Hepatocyte (in vitro differentiated cells): ENCODE measurements around the gene ZNF584. TPM values are rescaled to one million over a fixed set of nuclear protein-coding genes. Genes with fewer than 3 reads are reported as not detected.

ENCODE experiments used
- DNase-seq: peaks from one replicate; pipeline ENCODE4 v3.0.0-alpha.2; 2016; ENCODE audit warnings: low spot score
- H2AFZ ChIP-seq: fragments of 200-600 bp; sonication (generic); 2 replicates; pipeline ENCODE4 v1.6.0; 2016; ENCODE audit warnings: antibody characterized with exemption, mild to moderate bottlenecking
- H3K27ac ChIP-seq: fragments of 200-600 bp; sonication (generic); 2 replicates; pipeline ENCODE4 v1.5.1; 2016; ENCODE audit warnings: mild to moderate bottlenecking
- H3K27me3 ChIP-seq: fragments of 200-600 bp; sonication (generic); 2 replicates; pipeline ENCODE4 v1.6.1; 2016
- H3K36me3 ChIP-seq: fragments of 200-600 bp; sonication (generic); replicated peaks from 2 replicates; pipeline ENCODE4 v1.5.1; 2016; ENCODE audit warnings: low read depth; ENCODE audit not compliant: insufficient read depth
- H3K4me1 ChIP-seq: fragments of 200-600 bp; sonication (generic); 2 replicates; pipeline ENCODE4 v1.5.1; 2016; ENCODE audit warnings: mild to moderate bottlenecking, moderate library complexity; ENCODE audit not compliant: insufficient read depth
- H3K4me2 ChIP-seq: fragments of 200-600 bp; sonication (generic); 2 replicates; pipeline ENCODE4 v1.6.0; 2016
- H3K4me3 ChIP-seq: fragments of 200-600 bp; sonication (generic); 2 replicates; pipeline ENCODE4 v1.5.1; 2016; ENCODE audit warnings: mild to moderate bottlenecking
- H3K79me2 ChIP-seq: fragments of 200-600 bp; sonication (generic); 2 replicates; pipeline ENCODE4 v1.6.0; 2017; ENCODE audit warnings: mild to moderate bottlenecking
- H3K9me2 ChIP-seq: fragments of 200-600 bp; sonication (generic); replicated peaks from 2 replicates; pipeline ENCODE4 v1.6.0; 2017; ENCODE audit warnings: mild to moderate bottlenecking; ENCODE audit not compliant: insufficient read depth
- H3K9me3 ChIP-seq: fragments of 200-600 bp; sonication (generic); 2 replicates; pipeline ENCODE4 v1.5.1; 2016; ENCODE audit warnings: low read depth, mild to moderate bottlenecking
- H4K20me1 ChIP-seq: fragments of 200-600 bp; sonication (generic); 2 replicates; pipeline ENCODE4 v1.6.0; 2016; ENCODE audit warnings: mild to moderate bottlenecking; ENCODE audit not compliant: insufficient read depth, poor library complexity, severe bottlenecking
- EZH2 ChIP-seq: fragments of 200-600 bp; sonication (generic); IDR thresholded peaks from 2 replicates; pipeline ENCODE4 v1.6.1; 2016; ENCODE audit warnings: antibody characterized with exemption, mild to moderate bottlenecking, borderline replicate concordance
- EZH2phosphoT487 ChIP-seq: fragments of 200-600 bp; sonication (generic); IDR thresholded peaks from one replicate; pipeline ENCODE4 v1.6.1; 2018; ENCODE audit warnings: antibody characterized with exemption, mild to moderate bottlenecking, low read depth, moderate library complexity; ENCODE audit not compliant: unreplicated experiment, severe bottlenecking
- WGBS: methylation state at CpG from one replicate; pipeline ENCODE4 v1.1.6; 2016; ENCODE audit warnings: low lambda C conversion rate; ENCODE audit errors: missing lambda C conversion rate; 5-methylcytosine and 5-hydroxymethylcytosine counted together
- polyA plus RNA-seq: library from polyadenylated mRNA; unstranded; fragments of >200 nt; fragmentation: Nextera tagmentation; extraction: Ambion mirVana; gene quantifications from 2 replicates; pipeline ENCODE4 v1.2.1, GENCODE V29; 2016
- total RNA-seq: library from RNA; depleted of rRNA; stranded (reverse); fragments of >200 nt; gene quantifications from 2 replicates; pipeline ENCODE4 v1.2.3, GENCODE V29; 2014
- TF ChIP-seq, protein P1 (sequence below): fragments of 200-600 bp; sonication (generic); IDR thresholded peaks from 2 replicates; pipeline ENCODE4 v1.5.1; 2016; ENCODE audit warnings: antibody characterized with exemption, mild to moderate bottlenecking; ENCODE audit not compliant: poor library complexity

The ZNF584 gene
- total and polyA plus RNA-seq, 2 experiments from 2014 or later = 5.5 to 7.9 TPM

DNA sequence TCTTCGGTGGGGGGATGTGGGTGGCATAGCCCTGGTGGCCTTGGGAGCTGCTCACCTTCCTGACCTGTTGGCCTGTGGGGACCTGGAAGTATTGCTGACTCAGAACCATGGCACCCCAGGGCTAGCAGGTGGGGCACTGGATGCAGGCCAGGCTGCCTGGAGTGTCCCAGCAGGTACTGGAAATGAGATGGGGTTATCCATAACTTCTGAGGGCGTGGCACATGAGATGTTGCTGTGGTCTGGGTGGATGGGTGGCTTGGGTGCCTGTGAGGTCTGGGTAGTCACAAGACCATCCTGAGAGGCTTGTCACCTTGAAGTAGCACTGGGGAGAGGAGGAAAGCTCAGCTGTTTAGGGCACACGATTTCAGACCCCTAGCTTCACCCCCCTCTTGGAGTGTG is 13.6 kb upstream of the ZNF584 start:
- Histone ChIP-seq H4K20me1 (peaks cover 11% of the 10 kb centered on the region), H3K79me2 (peaks cover 8% of the 10 kb centered on the region), H3K36me3 (no peaks in the 10 kb centered on the region), H3K4me1 (peaks cover 5% of the 10 kb centered on the region), H3K9me3 (no peaks in the 10 kb centered on the region), H3K27ac (no peak overlapping the region), H3K9me2 (no peaks in the 10 kb centered on the region), H2AFZ (no peak overlapping the region), H3K4me3 (no peak overlapping the region), H3K27me3 (peaks cover 8% of the 10 kb centered on the region), H3K4me2 (no peak overlapping the region)
- 86% methylated on average over 3 of the region's 3 CpGs for WGBS
- TF ChIP-seq, protein P1, sequence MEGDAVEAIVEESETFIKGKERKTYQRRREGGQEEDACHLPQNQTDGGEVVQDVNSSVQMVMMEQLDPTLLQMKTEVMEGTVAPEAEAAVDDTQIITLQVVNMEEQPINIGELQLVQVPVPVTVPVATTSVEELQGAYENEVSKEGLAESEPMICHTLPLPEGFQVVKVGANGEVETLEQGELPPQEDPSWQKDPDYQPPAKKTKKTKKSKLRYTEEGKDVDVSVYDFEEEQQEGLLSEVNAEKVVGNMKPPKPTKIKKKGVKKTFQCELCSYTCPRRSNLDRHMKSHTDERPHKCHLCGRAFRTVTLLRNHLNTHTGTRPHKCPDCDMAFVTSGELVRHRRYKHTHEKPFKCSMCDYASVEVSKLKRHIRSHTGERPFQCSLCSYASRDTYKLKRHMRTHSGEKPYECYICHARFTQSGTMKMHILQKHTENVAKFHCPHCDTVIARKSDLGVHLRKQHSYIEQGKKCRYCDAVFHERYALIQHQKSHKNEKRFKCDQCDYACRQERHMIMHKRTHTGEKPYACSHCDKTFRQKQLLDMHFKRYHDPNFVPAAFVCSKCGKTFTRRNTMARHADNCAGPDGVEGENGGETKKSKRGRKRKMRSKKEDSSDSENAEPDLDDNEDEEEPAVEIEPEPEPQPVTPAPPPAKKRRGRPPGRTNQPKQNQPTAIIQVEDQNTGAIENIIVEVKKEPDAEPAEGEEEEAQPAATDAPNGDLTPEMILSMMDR = no peak
- no peak for TF ChIP-seq EZH2
- TF ChIP-seq EZH2phosphoT487 = no peak
- no peak for DNase-seq

DNA sequence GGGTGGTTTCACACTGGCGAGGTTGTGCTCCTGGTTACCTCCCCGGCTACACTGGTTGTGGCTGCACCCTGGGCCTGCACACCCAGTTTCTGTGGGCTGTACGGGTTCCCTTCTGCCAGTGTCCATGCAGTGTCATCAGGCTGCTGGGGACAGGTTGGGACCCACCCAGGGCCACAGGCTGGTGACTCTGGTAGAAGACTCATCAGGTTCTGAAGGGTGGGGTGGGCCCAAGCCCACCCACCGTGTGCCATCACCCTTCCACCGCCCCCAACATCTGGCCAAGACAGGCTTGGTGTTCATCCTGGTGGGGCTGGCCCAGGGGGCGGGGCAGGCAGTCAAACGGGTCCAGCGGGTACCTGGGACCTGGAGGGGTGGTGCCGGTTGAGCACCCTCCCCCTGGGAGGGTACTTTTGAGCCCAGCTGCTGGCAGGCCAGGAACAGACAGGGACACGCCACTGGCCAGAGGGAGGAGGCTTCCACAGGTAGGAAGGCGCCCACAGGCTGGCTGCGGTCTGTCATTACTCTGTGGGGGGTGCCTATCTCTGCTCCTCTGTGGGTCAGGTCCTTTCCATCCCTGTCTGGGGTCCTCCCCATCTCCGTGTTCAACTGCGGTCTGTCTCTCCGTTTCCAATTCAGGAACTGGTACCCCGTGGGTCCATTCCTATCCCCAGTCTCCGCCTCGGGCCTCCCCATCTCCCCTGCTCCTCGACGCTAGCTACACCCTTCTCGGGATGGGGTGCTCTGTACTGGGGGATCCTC is 13.1 kb upstream of the ZNF584 start, which contains the start of gene RNF225:
RNF225 (plus strand) TSS at position 437 of the 759 bp plus-strand sequence. CDS start 434 bp downstream, outside the sequence.
- H3K27me3 ChIP-seq = peaks cover 8% of the 10 kb centered on the region
- no peak within 1 kb of the TSS for H3K4me3 ChIP-seq
- H3K27ac ChIP-seq = no peak within 1 kb of the TSS
- H3K9me3 ChIP-seq = no peaks in the 10 kb centered on the region
- H3K79me2 ChIP-seq = peaks cover 4% of the 10 kb centered on the region
- TF ChIP-seq, protein P1 = no peak
- TF ChIP-seq EZH2phosphoT487 = no peak
- TF ChIP-seq EZH2 = no peak
- peaks cover 11% of the 10 kb centered on the region for H4K20me1 ChIP-seq
- no peaks in the 10 kb centered on the region for H3K9me2 ChIP-seq
- peaks cover 6% of the 10 kb centered on the region for H3K4me1 ChIP-seq
- no peak within 1 kb of the TSS for H2AFZ ChIP-seq
- 44% methylated on average over 21 of the region's 21 CpGs for WGBS
- no peaks in the 10 kb centered on the region for H3K36me3 ChIP-seq
- DNase-seq = peak; percentile 46
- H3K4me2 ChIP-seq = peak within 1 kb of the TSS; percentile 71

DNA sequence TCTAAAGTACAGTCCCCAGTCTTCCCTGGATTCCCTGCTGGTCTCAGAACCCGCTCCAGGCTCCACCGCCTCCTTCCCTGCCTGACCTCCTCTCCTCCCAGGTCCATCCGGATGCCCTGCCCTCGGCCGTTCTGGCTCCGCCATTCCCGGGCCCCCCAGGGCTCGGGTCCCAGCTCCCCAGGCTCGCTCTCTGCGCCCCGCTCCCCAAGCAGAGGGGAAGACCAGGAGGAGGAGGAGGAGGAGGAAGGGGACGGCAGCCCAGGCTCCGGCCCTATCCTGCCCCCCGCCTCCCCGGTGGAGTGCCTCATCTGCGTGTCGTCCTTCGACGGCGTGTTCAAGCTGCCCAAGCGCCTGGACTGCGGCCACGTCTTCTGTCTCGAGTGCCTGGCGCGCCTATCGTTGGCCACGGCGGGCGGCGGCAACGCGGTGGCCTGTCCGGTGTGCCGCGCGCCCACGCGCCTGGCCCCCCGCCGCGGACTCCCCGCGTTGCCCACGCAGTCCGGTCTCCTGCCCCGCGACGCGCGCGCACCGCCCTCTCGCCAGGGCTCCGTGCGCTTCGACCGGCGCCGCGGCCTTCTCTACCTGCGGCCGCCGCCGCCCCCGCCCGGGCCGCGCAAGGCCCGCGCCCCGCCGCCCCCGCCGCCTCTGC is 12.3 kb upstream of the ZNF584 start:
- 14% methylated on average over 24 of the region's 75 CpGs for WGBS
- no peaks in the 10 kb centered on the region for H3K9me3 ChIP-seq
- TF ChIP-seq, protein P1 = no peak

More for the DNA sequence above, 12.3 kb upstream of the ZNF584 start:
- Histone ChIP-seq H3K27me3 (peaks cover 8% of the 10 kb centered on the region), H2AFZ (no peak overlapping the region), H3K9me2 (no peaks in the 10 kb centered on the region), H3K79me2 (no peaks in the 10 kb centered on the region), H3K36me3 (no peaks in the 10 kb centered on the region), H3K27ac (no peak overlapping the region), H4K20me1 (peaks cover 10% of the 10 kb centered on the region), H3K4me3 (no peak overlapping the region), H3K4me1 (peaks cover 11% of the 10 kb centered on the region), H3K4me2 (peak overlapping the region; percentile 71)
- peak; percentile 41 for DNase-seq
